ENCODE data around the gene RNH1. TPM values are rescaled to one million over a fixed set of nuclear protein-coding genes. Genes with fewer than 3 reads are reported as not detected.

Gene RNH1
- total RNA-seq, 2 experiments from 2014 or later, result 94.7 to 97.2 TPM

GRCh38 chr11:499201-500076, 7.6 kb downstream of the RNH1 start:
- no peaks in the 10 kb centered on the region for H3K27me3 Mint-ChIP-seq
- no peak for DNase-seq
- no peak overlapping the region for H3K27ac Mint-ChIP-seq
- no peaks in the 10 kb centered on the region for H3K9me3 Mint-ChIP-seq
- H3K4me1 Mint-ChIP-seq, result peaks cover 8% of the 10 kb centered on the region
- peaks cover 22% of the 10 kb centered on the region for H3K36me3 Mint-ChIP-seq
- no peak overlapping the region for H3K4me3 Mint-ChIP-seq

GRCh38 chr11:498297-499181, 8.5 kb downstream of the RNH1 start:
- DNase-seq, result no peak
- no peaks in the 10 kb centered on the region for H3K9me3 Mint-ChIP-seq
- H3K27ac Mint-ChIP-seq, result no peak overlapping the region
- peaks cover 8% of the 10 kb centered on the region for H3K4me1 Mint-ChIP-seq
- no peaks in the 10 kb centered on the region for H3K27me3 Mint-ChIP-seq
- H3K4me3 Mint-ChIP-seq, result no peak overlapping the region
- peaks cover 24% of the 10 kb centered on the region for H3K36me3 Mint-ChIP-seq

GRCh38 chr11:497565-498296, 9.3 kb downstream of the RNH1 start:
- no peaks in the 10 kb centered on the region for H3K9me3 Mint-ChIP-seq
- peaks cover 24% of the 10 kb centered on the region for H3K36me3 Mint-ChIP-seq
- no peaks in the 10 kb centered on the region for H3K27me3 Mint-ChIP-seq
- no peak overlapping the region for H3K4me3 Mint-ChIP-seq
- no peak for DNase-seq
- peak overlapping the region; percentile 69 for H3K27ac Mint-ChIP-seq
- H3K4me1 Mint-ChIP-seq, result peaks cover 6% of the 10 kb centered on the region

- H3K27ac Mint-ChIP-seq, result peak overlapping the region; percentile 69
- H3K4me1 Mint-ChIP-seq, result peaks cover 6% of the 10 kb centered on the region
- H3K36me3 Mint-ChIP-seq, result peaks cover 24% of the 10 kb centered on the region
- no peaks in the 10 kb centered on the region for H3K9me3 Mint-ChIP-seq
- H3K4me3 Mint-ChIP-seq, result no peak overlapping the region
- no peak for DNase-seq
- H3K27me3 Mint-ChIP-seq, result no peaks in the 10 kb centered on the region
Measured at GRCh38 chr11:496834-497564, 10.0 kb downstream of the RNH1 start.

- H3K27me3 Mint-ChIP-seq, result no peaks in the 10 kb centered on the region
- H3K27ac Mint-ChIP-seq, result peak overlapping the region; percentile 16
- H3K4me3 Mint-ChIP-seq, result no peak overlapping the region
- peaks cover 25% of the 10 kb centered on the region for H3K36me3 Mint-ChIP-seq
- H3K4me1 Mint-ChIP-seq, result peaks cover 6% of the 10 kb centered on the region
- no peak for DNase-seq
- no peaks in the 10 kb centered on the region for H3K9me3 Mint-ChIP-seq
Measured at GRCh38 chr11:495537-495931, 11.5 kb downstream of the RNH1 start.

- H3K27me3 Mint-ChIP-seq, result no peaks in the 10 kb centered on the region
- peaks cover 6% of the 10 kb centered on the region for H3K4me1 Mint-ChIP-seq
- no peaks in the 10 kb centered on the region for H3K9me3 Mint-ChIP-seq
- peaks cover 25% of the 10 kb centered on the region for H3K36me3 Mint-ChIP-seq
- DNase-seq, result no peak
- no peak overlapping the region for H3K4me3 Mint-ChIP-seq
- no peak overlapping the region for H3K27ac Mint-ChIP-seq
Measured at GRCh38 chr11:494761-495536, 12.1 kb downstream of the RNH1 start.

GRCh38 chr11:492427-493226, 14.4 kb downstream of the RNH1 start:
- H3K27me3 Mint-ChIP-seq, result no peaks in the 10 kb centered on the region
- no peaks in the 10 kb centered on the region for H3K9me3 Mint-ChIP-seq
- DNase-seq, result no peak
- peaks cover 16% of the 10 kb centered on the region for H3K36me3 Mint-ChIP-seq
- H3K4me3 Mint-ChIP-seq, result no peak overlapping the region
- H3K4me1 Mint-ChIP-seq, result peaks cover 6% of the 10 kb centered on the region
- no peak overlapping the region for H3K27ac Mint-ChIP-seq

GRCh38 chr11:491358-491757, 15.7 kb downstream of the RNH1 start:
- Mint-ChIP-seq H3K27me3 (no peaks in the 10 kb centered on the region), H3K27ac (no peak overlapping the region), H3K9me3 (no peaks in the 10 kb centered on the region), H3K4me1 (peaks cover 1% of the 10 kb centered on the region), H3K4me3 (no peak overlapping the region), H3K36me3 (peaks cover 6% of the 10 kb centered on the region)
- DNase-seq, result no peak

GRCh38 chr11:490930-491260, 16.1 kb downstream of the RNH1 start:
- H3K27me3 Mint-ChIP-seq, result no peaks in the 10 kb centered on the region
- H3K36me3 Mint-ChIP-seq, result peaks cover 6% of the 10 kb centered on the region
- H3K4me1 Mint-ChIP-seq, result peaks cover 1% of the 10 kb centered on the region
- DNase-seq, result no peak
- no peak overlapping the region for H3K27ac Mint-ChIP-seq
- H3K9me3 Mint-ChIP-seq, result no peaks in the 10 kb centered on the region
- H3K4me3 Mint-ChIP-seq, result no peak overlapping the region

- Mint-ChIP-seq H3K4me3 (no peak overlapping the region), H3K27me3 (no peaks in the 10 kb centered on the region), H3K4me1 (no peaks in the 10 kb centered on the region), H3K9me3 (no peaks in the 10 kb centered on the region), H3K27ac (no peak overlapping the region), H3K36me3 (peaks cover 4% of the 10 kb centered on the region)
- DNase-seq, result no peak
Measured at GRCh38 chr11:490186-490929, 16.7 kb downstream of the RNH1 start.

- no peaks in the 10 kb centered on the region for H3K4me1 Mint-ChIP-seq
- DNase-seq, result no peak
- no peak overlapping the region for H3K27ac Mint-ChIP-seq
- H3K27me3 Mint-ChIP-seq, result no peaks in the 10 kb centered on the region
- no peak overlapping the region for H3K4me3 Mint-ChIP-seq
- peaks cover 4% of the 10 kb centered on the region for H3K36me3 Mint-ChIP-seq
- no peaks in the 10 kb centered on the region for H3K9me3 Mint-ChIP-seq
Measured at GRCh38 chr11:489610-490185, 17.3 kb downstream of the RNH1 start.

- no peaks in the 10 kb centered on the region for H3K4me1 Mint-ChIP-seq
- no peaks in the 10 kb centered on the region for H3K27me3 Mint-ChIP-seq
- no peak overlapping the region for H3K27ac Mint-ChIP-seq
- peaks cover 1% of the 10 kb centered on the region for H3K36me3 Mint-ChIP-seq
- no peak for DNase-seq
- H3K9me3 Mint-ChIP-seq, result no peaks in the 10 kb centered on the region
- H3K4me3 Mint-ChIP-seq, result no peak overlapping the region
Measured at GRCh38 chr11:488992-489391, 18.1 kb downstream of the RNH1 start.
